Body of pancreas (tissue), 4 donors: ENCODE data around the gene ARID4B.

ENCODE experiments used
- CTCF ChIP-seq, 7 experiments: fragments of 450-650 bp in 4 of 7; fragments of 200-600 bp in 3 of 7; sonication (generic) in 3 of 7; IDR thresholded peaks; one replicate each; pipeline ENCODE4 v1.5.1; 2016 to 2019; ENCODE audit warnings: antibody characterized with exemption in 7 of 7
- POLR2A ChIP-seq, 3 donors: fragments of 450-650 bp; IDR thresholded peaks; one replicate each; pipeline ENCODE4 v1.6.1; 2016; ENCODE audit warnings: antibody characterized with exemption in 3 of 3, mild to moderate bottlenecking in 2 of 3

- TF ChIP-seq POLR2A (IDR thresholded peaks at IDR 0.05) (no peak), CTCF (IDR thresholded peaks at IDR 0.05) (peak in 1 of 7 experiments; percentile 12)
These were observed 11.8 kb upstream of the ARID4B start for GRCh38 chr1:235339746-235340145.
